HG03097 (cell line): ENCODE results near the gene SLIT3.

Source experiments
- ATAC-seq: cut with Tn5 transposase; IDR thresholded peaks from one replicate; pipeline ENCODE4 v1.9.1; 2021; ENCODE audit not compliant: unreplicated experiment, low FRiP score

The SLIT3 gene

GRCh38 chr5:168699002-168699401 lies 601.9 kb downstream of the SLIT3 start:
- ATAC-seq = no peak

- no peak for ATAC-seq
Measured at GRCh38 chr5:168697034-168697720, 603.8 kb downstream of the SLIT3 start.

GRCh38 chr5:168696611-168697010 lies 604.3 kb downstream of the SLIT3 start:
- no peak for ATAC-seq

GRCh38 chr5:168695301-168695835 lies 605.6 kb downstream of the SLIT3 start:
- no peak for ATAC-seq

GRCh38 chr5:168694289-168694688 lies 606.6 kb downstream of the SLIT3 start:
- ATAC-seq = no peak

GRCh38 chr5:168693883-168694282 lies 607.1 kb downstream of the SLIT3 start:
- ATAC-seq = no peak

- ATAC-seq = no peak
Measured at GRCh38 chr5:168693297-168693696, 607.6 kb downstream of the SLIT3 start.

- ATAC-seq = no peak
Measured at GRCh38 chr5:168691891-168692290, 609.0 kb downstream of the SLIT3 start.

- no peak for ATAC-seq
Measured at GRCh38 chr5:168689260-168689659, 611.7 kb downstream of the SLIT3 start.

GRCh38 chr5:168686837-168687236 lies 614.1 kb downstream of the SLIT3 start:
- no peak for ATAC-seq

- no peak for ATAC-seq
Measured at GRCh38 chr5:168685566-168685965, 615.4 kb downstream of the SLIT3 start.

- no peak for ATAC-seq
Measured at GRCh38 chr5:168683927-168684295, 617.0 kb downstream of the SLIT3 start.

- ATAC-seq = no peak
Measured at GRCh38 chr5:168683247-168683926, 617.6 kb downstream of the SLIT3 start.

- ATAC-seq = no peak
Measured at GRCh38 chr5:168681556-168682183, 619.3 kb downstream of the SLIT3 start.

GRCh38 chr5:168680395-168680794 lies 620.5 kb downstream of the SLIT3 start:
- ATAC-seq = no peak

GRCh38 chr5:168679515-168679920 lies 621.4 kb downstream of the SLIT3 start:
- peak; percentile 76 for ATAC-seq

- no peak for ATAC-seq
Measured at GRCh38 chr5:168676501-168676900, 624.4 kb downstream of the SLIT3 start.

- no peak for ATAC-seq
Measured at GRCh38 chr5:168675883-168676408, 625.0 kb downstream of the SLIT3 start.

- ATAC-seq = no peak
Measured at GRCh38 chr5:168674893-168675482, 626.0 kb downstream of the SLIT3 start.

- no peak for ATAC-seq
Measured at GRCh38 chr5:168672888-168673287, 628.1 kb downstream of the SLIT3 start.

GRCh38 chr5:168672016-168672415 lies 628.9 kb downstream of the SLIT3 start:
- no peak for ATAC-seq
